GM18508 (cell line): Measurements from ENCODE around the gene CAMK1D.

ENCODE experiments used
- ATAC-seq: cut with Tn5 transposase; IDR thresholded peaks from one replicate; pipeline ENCODE4 v1.9.1; 2021; ENCODE audit warnings: moderate number of reproducible peaks; ENCODE audit not compliant: insufficient read depth, unreplicated experiment

Gene CAMK1D

DNA sequence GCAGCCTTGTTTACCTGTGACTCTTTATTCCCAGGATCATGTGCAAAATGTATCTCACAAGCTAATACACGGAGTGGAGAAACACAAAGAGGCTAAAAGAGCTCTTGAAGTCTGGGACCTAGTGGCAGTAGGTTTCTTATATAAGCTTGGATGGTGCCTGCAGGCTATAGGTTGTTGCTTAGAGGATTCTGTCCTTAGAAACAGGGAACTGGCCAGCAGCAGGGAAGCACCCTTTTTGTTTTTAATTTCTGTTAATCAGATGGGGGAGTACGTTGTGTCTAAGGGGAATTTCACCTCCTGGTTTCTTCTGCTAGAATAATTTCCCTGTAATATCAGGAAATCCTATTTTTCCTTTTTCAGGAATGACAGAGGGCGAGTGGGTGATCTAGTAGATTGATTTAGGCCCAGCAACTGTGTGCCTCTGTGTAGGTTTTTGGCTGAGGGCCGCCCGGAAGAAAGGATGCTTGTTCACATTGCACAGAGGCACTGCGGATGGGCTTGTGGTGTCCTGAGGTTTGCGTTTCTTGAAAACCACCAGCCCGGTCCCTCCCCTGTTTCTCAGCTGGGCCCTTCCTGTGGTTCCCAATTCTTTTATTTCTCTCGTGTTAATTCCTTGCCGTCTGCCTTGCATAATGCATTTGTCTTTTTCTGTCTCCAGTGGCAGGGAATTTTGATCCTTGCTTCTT, 158.0 kb downstream of the CAMK1D start:
- ATAC-seq, result no peak

GRCh38 chr10:12508165-12508564, 158.8 kb downstream of the CAMK1D start:
- ATAC-seq, result no peak

DNA sequence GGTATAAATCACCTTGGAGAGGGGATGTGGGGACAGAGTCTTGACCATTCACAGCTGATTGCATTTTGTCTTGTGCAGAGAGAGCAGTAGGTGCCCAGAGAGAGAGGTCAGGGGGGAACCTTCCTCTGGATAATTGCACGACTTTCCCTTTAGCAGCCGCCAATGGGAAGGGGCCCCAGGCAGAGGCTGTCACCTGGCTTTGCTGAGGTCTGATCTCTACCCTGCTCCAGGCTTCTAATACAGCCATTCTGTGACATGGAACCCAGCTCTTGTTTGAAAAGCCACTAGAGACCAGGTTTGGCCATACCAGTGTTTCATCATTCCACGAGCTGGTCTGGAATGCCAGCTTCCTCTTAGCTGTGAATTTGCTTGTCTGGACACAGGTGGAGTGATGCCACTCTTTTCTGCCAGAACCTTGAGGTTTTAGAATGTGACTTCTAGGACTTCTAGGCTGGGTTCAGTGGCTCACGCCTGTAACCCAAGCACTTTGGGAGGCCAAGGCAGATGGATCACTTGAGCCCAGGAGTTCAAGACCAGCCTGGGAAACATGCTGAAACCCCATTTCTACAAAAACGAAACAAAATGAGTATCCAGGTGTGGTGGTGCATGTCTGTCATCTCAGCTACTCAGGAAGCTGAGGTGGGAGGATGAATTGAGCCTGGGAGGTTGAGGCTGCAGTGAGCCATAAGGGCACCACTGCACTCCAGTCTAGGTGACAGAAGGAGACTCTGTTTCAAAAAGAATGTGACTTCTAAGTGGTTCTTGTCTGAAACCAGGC, 159.9 kb downstream of the CAMK1D start:
- no peak for ATAC-seq

DNA sequence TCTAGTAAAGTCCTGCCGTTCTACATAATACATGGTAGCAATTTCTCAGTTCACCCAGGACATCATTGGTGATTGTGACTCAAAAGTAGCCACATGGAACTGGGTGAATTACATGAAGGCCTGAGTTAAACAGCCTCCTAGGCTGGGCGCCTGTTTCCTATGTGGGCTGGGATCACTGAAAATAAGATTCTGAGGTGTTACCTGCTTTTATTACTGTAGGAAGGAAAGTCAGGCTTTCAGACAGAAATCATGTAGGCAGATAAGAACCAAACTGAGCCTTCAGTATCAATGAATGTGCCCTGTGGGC, 160.4 kb downstream of the CAMK1D start:
- no peak for ATAC-seq

- ATAC-seq, result no peak
These were observed 161.2 kb downstream of the CAMK1D start for GRCh38 chr10:12510501-12510941.

- no peak for ATAC-seq
These were observed 161.6 kb downstream of the CAMK1D start for GRCh38 chr10:12510984-12511383.

DNA sequence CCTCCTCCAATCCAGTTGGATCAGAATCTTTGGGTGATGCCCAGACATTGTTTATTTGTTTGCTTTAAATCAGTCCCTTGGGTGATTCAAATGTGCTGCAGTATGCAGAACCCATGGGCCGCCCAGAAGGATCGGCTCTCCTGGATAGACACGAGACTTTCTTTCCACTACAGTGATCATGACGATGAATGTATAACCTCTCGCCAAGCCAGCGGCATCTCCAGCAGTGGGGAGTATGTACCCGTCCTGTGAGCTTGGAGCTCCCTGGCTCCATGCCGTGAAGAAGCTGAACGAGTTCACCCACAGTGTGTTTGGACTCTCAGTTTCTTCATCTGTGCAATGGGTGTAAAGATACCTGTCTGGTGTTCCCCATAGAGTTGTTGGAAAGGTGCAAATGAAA, 162.3 kb downstream of the CAMK1D start:
- no peak for ATAC-seq

DNA sequence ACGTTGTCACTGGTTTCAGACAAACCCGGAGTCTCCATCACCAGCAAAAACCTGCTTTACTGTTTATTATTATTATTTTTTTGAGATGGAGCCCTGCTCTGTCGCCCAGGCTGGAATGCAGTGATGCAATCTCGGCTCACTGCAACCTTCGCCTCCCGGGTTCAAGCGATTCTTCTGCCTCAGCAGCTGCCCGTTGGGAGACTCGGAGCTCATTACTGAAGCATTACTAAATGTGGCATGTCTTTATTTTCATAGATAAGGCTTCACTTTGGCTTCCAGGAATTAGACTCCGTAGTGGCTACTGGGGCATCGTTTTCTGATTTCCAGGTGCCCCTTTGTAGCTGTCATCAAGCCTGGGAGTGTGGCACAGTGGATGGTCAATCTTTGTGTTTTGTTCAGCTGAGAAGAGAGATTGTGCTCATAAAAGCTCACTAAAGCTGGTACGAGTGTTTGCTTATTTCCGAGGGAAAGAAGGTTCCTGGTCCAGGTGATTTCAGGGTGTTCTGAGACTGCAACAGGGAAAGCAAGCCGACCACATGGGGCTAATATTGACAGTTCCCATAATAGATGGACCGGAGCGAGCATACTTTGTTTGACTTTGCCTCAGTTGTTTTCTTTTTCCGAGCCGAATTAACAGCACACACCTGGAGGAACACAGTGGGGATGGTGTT, 163.1 kb downstream of the CAMK1D start:
- ATAC-seq, result no peak

GRCh38 chr10:12513003-12513365, 163.6 kb downstream of the CAMK1D start:
- no peak for ATAC-seq

DNA sequence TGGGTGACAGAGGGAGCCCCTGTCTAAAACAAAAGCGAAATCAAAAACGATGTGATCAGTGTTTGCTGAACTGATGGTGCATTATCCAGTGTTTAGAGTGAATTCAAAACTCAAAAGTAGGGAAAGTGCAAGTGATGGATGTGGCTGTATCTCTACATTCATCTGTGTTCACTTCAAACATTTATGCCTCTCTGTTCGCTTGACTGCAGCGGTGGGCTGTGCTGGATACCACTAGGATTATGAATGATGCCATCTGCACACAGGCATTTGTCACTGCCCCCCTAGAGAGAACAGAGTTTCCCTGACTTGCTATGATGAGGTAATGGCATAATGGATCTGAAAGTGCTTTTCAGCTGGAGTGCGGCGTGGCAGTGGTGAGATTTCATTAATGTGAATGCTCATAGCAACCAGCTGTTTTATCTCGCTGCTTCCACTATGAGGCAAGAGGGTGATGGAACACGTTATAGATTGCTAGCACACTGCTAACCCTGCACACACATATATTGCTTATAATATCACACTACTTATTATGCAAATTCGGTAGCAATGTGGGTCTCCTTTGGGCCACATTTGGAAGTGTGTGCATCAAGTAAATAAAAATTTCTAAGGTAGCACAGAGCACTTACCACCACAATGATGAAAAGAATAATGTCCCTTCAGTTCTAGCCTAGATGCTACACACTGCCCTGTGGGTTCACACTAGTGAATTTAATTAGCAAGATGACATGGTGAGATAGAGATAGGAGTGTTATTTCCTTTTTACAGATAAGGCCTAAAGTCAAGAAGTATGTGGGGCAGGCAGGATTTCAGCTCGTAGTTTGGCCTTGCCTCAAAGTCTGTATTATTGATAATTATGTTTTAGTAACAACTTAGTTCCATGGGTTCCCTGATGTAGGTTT, 164.7 kb downstream of the CAMK1D start:
- ATAC-seq, result no peak

DNA sequence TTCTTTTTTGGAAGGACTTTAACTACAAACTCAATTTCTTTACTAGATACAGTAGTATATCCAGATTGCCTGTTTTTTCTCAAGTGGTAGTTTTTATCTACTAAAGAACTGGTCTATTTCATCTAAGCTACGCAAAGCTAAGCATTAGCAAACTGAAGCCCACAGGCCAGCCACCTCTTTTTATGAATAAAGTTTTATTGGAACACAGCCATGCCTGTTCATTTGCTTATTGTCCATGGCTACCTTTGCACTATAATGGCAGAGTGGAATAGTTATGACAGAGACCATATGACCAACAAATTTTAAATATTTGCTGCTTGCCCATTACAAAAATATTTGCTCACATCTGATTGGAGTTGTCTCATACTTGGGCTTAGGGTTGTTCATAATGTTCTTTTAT, 168.7 kb downstream of the CAMK1D start:
- ATAC-seq, result no peak

- ATAC-seq, result no peak
These were observed 172.1 kb downstream of the CAMK1D start for GRCh38 chr10:12521423-12521822.

DNA sequence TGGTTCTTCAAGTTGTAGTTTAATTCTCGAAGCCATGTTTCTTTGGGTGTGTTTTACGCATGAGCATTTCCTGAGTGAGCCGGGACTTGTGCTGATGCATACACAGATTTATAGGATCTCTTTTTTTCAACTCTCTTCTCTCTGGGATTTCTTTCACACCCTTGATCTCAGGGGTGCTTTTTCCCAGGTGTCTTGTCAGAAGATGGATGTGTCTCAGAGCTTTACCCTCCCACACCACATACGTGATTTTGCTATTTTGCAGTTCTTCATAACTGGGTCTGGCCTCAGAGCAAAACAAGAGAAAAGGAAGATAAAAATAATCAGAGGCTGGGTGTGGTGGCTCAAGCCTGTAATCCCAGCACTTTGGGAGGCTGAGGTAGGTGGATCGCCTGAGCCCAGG, 177.0 kb downstream of the CAMK1D start:
- ATAC-seq, result no peak

DNA sequence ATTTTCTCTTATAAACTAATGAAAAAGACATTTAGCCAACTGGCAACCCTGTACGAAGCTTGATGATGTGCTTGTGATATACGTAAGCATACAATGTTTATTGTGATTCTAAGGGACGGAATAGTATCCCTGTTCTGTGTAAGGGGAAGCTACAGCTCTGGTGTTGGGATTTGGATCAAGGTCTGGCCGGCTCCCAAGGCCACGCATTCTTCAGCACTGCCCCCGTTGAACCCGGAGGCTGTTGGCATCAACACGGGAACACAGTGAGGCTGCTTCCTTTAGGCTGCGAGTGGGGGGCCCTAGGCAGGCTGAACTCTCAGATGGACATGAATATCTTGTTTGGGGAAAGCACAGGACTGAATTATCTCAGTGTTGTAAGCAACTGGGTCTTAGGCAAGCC, 180.6 kb downstream of the CAMK1D start:
- ATAC-seq, result no peak

DNA sequence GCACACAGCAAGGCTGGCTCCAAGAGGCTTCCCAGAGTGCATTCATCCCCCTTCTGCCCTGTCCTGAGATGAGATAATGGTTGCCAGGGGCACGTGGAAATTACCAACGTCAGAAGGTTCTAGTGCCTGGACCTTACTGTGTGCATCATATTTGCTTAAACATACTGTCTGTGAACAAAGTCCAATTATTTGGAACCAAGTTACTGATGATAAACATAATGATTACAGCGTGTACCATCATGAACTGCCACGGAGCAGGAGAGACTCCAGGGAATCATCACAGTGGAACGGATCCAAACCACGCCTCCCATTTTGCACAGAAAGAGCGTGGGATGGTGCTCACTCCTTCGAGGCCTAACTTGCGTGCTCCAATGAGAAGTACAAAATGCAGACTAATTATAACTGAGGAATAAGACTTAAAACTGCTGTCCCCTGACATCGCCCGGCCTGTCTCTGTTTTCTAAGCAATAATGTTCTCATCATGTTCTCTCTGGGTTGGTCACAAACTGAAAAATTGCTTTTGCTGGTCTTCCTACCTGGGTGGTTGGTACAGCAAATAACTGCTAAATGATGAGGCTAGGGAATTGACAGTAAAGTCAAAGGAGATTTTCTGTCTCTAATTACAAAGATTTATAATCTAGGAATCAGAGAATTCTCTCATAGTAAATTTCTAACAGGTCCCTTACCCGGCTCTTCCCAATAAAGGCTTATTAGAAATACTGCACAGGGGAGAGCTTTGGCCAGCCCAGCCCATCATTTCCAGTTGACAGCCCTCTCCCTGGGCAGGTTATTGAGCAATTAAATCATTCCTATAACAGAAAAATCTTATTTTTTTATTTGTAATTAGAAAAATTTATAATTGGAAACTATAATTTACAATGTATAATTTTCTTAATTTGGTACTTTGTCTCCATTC, 182.2 kb downstream of the CAMK1D start:
- ATAC-seq, result no peak

GRCh38 chr10:12533151-12533550, 183.8 kb downstream of the CAMK1D start:
- no peak for ATAC-seq

DNA sequence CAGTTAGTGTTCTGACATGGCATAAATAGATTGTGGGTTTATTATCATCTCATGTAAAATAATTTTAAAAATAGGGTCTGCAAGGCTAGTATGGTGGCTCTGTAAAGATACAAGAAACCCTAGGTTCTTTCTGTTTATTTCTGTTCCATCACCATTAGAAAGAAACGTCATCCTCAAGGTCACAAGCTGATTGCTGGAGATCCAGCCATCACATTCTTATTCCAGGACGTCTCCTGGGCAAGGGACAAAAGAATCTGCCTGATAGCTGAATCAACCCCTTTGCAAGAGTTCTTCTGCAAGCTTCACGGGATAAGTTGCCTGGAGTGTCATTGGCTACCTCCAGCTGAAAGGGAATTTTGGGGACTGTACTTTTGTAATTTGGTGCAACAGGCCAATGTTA, 184.4 kb downstream of the CAMK1D start:
- ATAC-seq, result no peak

DNA sequence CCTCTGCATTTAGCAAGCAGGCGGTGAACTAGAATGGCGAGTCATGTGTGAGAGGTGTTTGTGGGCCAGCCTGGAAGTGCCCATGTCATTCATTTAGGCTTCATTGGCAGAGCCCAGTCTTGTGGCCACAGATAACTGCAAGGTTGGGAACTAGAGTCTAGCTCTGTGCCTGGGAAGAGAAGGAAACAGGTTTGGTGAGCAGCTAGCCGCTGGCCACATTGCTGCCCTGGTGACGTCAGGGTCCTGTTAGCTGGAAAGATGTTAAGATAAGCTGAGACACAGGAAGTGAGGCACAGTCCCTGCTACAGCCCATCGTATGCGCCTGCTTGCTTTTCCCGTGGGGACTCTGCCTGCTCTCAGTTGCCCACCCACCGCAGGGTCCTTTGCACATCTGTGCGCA, 185.5 kb downstream of the CAMK1D start:
- no peak for ATAC-seq

- no peak for ATAC-seq
These were observed 186.3 kb downstream of the CAMK1D start for GRCh38 chr10:12535656-12536055.
